ENCODE measurements around the gene NLRP6.
"Not testable (repeated sequence)": the region's sequence is repeated elsewhere in the genome, so short reads cannot be mapped to it uniquely, and the experiment has no call there.

Gene NLRP6

GRCh38 chr11:308740-309665 is 30.8 kb downstream of the NLRP6 start:
- in situ Hi-C loops (cut with HindIII; ENCODE audit: low sequenced_read_pairs); DNase-seq (ENCODE audit: low read depth): not testable (repeated sequence)
- H3K4me3 ChIP-seq (ENCODE audit: low read depth, low read length): peak overlapping the region; percentile 54

- in situ Hi-C loops (cut with HindIII; ENCODE audit: low sequenced_read_pairs): not testable (repeated sequence)
- H3K4me3 ChIP-seq (ENCODE audit: low read depth, low read length): peak overlapping the region; percentile 54
These were observed 31.9 kb downstream of the NLRP6 start for GRCh38 chr11:309979-310572.

GRCh38 chr11:311013-311748 is 33.0 kb downstream of the NLRP6 start:
- in situ Hi-C loops (cut with HindIII; ENCODE audit: low sequenced_read_pairs); DNase-seq (ENCODE audit: low read depth): not testable (repeated sequence)

More at GRCh38 chr11:309979-310572, 31.9 kb downstream of the NLRP6 start:
- not testable (repeated sequence) for DNase-seq (ENCODE audit: low read depth)

GRCh38 chr11:312092-312816 is 34.0 kb downstream of the NLRP6 start:
- no peak for DNase-seq (ENCODE audit: low read depth)
- in situ Hi-C loops (cut with HindIII; ENCODE audit: low sequenced_read_pairs): no loop called here
- TF ChIP-seq CTCF (IDR thresholded peaks at IDR 0.05; ENCODE audit: low read depth, low read length, missing control alignments): no peak
- no peak overlapping the region for H3K4me3 ChIP-seq (ENCODE audit: low read depth, low read length)

More at GRCh38 chr11:311013-311748, 33.0 kb downstream of the NLRP6 start:
- H3K4me3 ChIP-seq (ENCODE audit: low read depth, low read length): peak overlapping the region; percentile 26

- in situ Hi-C loops (cut with HindIII; ENCODE audit: low sequenced_read_pairs): no loop called here
- TF ChIP-seq CTCF (IDR thresholded peaks at IDR 0.05; ENCODE audit: low read depth, low read length, missing control alignments): no peak
- DNase-seq (ENCODE audit: low read depth): no peak
- H3K4me3 ChIP-seq (ENCODE audit: low read depth, low read length): peak overlapping the region; percentile 61
These were observed 35.1 kb downstream of the NLRP6 start for GRCh38 chr11:313304-313786.

- TF ChIP-seq CTCF (IDR thresholded peaks at IDR 0.05; ENCODE audit: low read depth, low read length, missing control alignments): no peak
- in situ Hi-C loops (cut with HindIII; ENCODE audit: low sequenced_read_pairs): no loop called here
- peak; percentile 75 for DNase-seq (ENCODE audit: low read depth)
- peak within 1 kb of the TSS; percentile 61 for H3K4me3 ChIP-seq (ENCODE audit: low read depth, low read length)
These were observed 35.8 kb downstream of the NLRP6 start, which contains the start of gene IFITM1 for GRCh38 chr11:313787-314553. TSS of gene IFITM1 (plus strand) at chr11:314040. CDS start at chr11:314171, 131 bp downstream.

- in situ Hi-C loops (cut with HindIII; ENCODE audit: low sequenced_read_pairs); DNase-seq (ENCODE audit: low read depth): not testable (repeated sequence)
- H3K4me3 ChIP-seq (ENCODE audit: low read depth, low read length): peak overlapping the region; percentile 61
These were observed 36.3 kb downstream of the NLRP6 start for GRCh38 chr11:314554-314875.

Data from astrocyte of the cerebellum (primary cell).